Cardiac fibroblast (primary cell): ENCODE results near the gene BCR.
A peak's percentile ranks its signal among the peaks of the same experiment; 100 is the strongest.

ENCODE experiments used
- DNase-seq, 2 donors: peaks; one replicate each; pipeline versions ENCODE4 v3.0.0 to v3.0.0-alpha.2; 2010; ENCODE audit warnings: low read depth in 2 of 2
- H3K4me3 ChIP-seq, 2 donors: replicated peaks in 1 of 2; 1 replicate in 1 of 2; 2 replicates in 1 of 2; pipeline ENCODE4 v1.5.1; 2011; ENCODE audit warnings: low read depth in 2 of 2, low read length in 2 of 2, mild to moderate bottlenecking in 2 of 2, moderate library complexity in 1 of 2
- CTCF ChIP-seq: IDR thresholded peaks from one replicate; pipeline ENCODE4 v1.5.1; 2011; ENCODE audit warnings: low read depth, mild to moderate bottlenecking, low read length, inconsistent platforms

The BCR gene

GRCh38 chr22:23163665-23164064 is 16.6 kb upstream of the BCR start:
- TF ChIP-seq CTCF: no peak
- peak in 1 of 2 donors; percentile 63 for DNase-seq
- H3K4me3 ChIP-seq: no peak overlapping the region

- no peak for TF ChIP-seq CTCF
- no peak overlapping the region for H3K4me3 ChIP-seq
- DNase-seq: no peak
Observed at GRCh38 chr22:23164091-23164490, 16.2 kb upstream of the BCR start.

DNA sequence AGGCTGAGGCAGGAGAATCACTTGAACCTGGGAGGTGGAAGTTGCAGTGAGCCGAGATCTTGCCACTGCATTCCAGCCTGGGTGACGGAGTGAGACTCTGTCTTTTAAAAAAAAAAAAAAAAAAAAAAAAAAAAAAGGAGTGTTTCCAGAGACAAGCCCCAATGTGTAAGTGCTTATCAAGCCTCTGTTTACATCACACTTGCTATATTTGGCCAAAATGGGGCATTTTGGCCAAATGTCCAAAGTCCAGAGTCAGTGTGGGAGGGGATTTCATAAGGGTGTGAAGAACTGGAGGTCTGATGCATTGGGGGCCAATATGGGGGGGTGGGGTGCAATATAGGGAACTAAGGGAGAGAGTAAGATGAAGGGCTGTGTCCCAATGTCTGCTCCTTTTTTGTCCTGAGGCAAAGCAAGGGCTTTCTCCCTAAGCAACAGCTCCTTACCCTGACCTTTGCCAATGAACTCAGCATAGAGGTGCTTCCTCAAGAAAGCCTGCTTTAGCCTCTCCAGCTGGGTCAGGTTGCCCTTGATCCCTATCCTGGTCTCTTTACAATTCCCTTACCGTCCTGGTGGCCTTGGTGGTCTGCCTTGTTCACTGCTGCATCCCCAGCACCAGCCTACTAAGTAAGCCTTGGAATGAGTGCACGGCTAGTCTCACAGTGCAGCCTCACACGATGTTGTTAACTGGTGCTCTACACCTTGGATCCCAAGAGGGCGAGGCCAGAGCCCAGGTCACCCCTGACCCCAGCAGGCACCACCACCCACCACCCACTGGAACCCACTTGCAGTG is 14.1 kb upstream of the BCR start:
- H3K4me3 ChIP-seq: no peak overlapping the region
- no peak for TF ChIP-seq CTCF
- DNase-seq: no peak

DNA sequence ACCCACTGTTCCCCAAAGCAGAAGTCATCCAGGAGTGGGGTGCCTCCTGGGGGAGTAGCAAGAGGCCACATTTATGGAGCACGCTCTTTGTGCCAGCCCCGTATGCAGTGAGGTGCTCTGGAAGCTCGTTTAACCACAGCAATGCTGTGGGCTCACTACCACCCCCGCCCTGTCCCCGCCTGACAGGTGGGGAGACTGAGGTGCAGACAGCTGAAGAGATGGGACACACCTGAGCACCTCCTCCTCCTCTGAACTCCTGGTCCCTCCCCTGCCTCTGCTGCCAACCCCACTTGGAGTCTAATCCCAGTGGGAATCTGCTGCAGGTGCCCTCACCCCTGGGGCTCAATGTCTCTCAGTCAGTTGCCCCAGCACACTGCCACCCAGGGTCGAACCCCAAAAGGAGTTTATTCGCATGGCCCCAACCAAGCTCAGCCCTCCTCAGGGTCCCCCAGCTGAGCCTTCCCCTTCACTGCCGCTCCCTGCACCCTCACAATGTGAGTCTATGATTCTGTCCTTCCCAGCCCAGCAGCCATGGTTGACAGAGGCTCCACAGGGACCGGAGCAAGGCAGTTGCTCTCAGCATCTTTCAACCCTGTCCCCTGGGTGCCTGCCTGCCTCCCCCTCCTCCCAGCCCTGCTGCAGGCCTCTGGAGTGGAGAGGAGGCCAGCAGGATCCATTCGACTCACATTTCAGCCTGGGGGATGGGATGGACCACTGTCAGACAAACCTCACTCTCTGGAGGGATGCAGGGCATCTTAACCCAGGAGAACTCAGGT is 13.3 kb upstream of the BCR start:
- DNase-seq: no peak
- no peak overlapping the region for H3K4me3 ChIP-seq
- TF ChIP-seq CTCF: no peak

GRCh38 chr22:23168391-23169042 is 11.8 kb upstream of the BCR start:
- DNase-seq: no peak

GRCh38 chr22:23169043-23169406 is 11.3 kb upstream of the BCR start:
- no peak for DNase-seq
- H3K4me3 ChIP-seq: no peak overlapping the region
- no peak for TF ChIP-seq CTCF

More at GRCh38 chr22:23168391-23169042, 11.8 kb upstream of the BCR start:
- no peak for TF ChIP-seq CTCF
- H3K4me3 ChIP-seq: no peak overlapping the region
